Ishikawa (cell line): ENCODE data around the gene COPA.

Experiments used
- CEBPB ChIP-seq: IDR thresholded peaks from 2 replicates; pipeline ENCODE4 v1.6.1; 2012
- CREB1 ChIP-seq: IDR thresholded peaks from 2 replicates; pipeline ENCODE4 v1.6.1; 2012; ENCODE audit warnings: low read depth
- EGR1 ChIP-seq: IDR thresholded peaks from 2 replicates; pipeline ENCODE4 v1.6.1; 2012
- EP300 ChIP-seq: IDR thresholded peaks from 2 replicates; pipeline ENCODE4 v1.6.1; 2012; ENCODE audit warnings: borderline replicate concordance
- MAX ChIP-seq: IDR thresholded peaks from 2 replicates; pipeline ENCODE4 v1.6.1; 2012
- NFIC ChIP-seq: IDR thresholded peaks from 2 replicates; pipeline ENCODE4 v1.6.1; 2012
- RAD21 ChIP-seq: IDR thresholded peaks from 2 replicates; pipeline ENCODE4 v1.6.1; 2012; ENCODE audit warnings: low read depth
- REST ChIP-seq: IDR thresholded peaks from 2 replicates; pipeline ENCODE4 v1.6.1; 2012; ENCODE audit warnings: low read depth, mild to moderate bottlenecking
- TAF1 ChIP-seq: IDR thresholded peaks from 2 replicates; pipeline ENCODE4 v1.6.1; 2012; ENCODE audit warnings: low read depth, mild to moderate bottlenecking
- TCF12 ChIP-seq: IDR thresholded peaks from 2 replicates; pipeline ENCODE4 v1.6.1; 2012; ENCODE audit warnings: low read depth
- YY1 ChIP-seq: IDR thresholded peaks from 2 replicates; pipeline ENCODE4 v1.6.1; 2012; ENCODE audit warnings: low read depth
- TF ChIP-seq, protein P1 (sequence below): IDR thresholded peaks from 2 replicates; pipeline ENCODE4 v1.6.1; 2012

DNA sequence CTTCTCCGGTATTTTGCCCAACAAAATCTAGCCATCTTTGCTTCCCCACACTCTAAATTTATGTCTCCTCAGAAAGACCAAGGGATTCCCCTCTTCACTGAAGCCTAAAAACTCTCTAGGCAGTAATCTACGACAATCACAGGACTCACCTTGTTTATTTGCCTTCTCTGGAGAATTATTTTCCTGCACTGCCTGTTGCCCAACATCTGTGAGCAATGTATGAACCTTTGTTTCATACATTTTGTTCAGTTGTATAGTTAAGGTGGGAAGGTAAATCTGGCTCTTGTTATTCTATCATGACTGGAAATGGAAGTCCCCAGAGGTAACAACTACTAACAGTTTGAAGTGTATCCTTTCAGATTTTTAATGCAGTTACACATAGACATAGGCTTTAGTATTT is 2.2 kb downstream of the COPA start:
- TF ChIP-seq EP300 = no peak
- no peak for TF ChIP-seq CEBPB
- TF ChIP-seq TAF1 = no peak
- TF ChIP-seq MAX = no peak
- TF ChIP-seq RAD21 = no peak
- TF ChIP-seq REST = no peak
- TF ChIP-seq YY1 = no peak
- no peak for TF ChIP-seq CREB1
- TF ChIP-seq, protein P1, sequence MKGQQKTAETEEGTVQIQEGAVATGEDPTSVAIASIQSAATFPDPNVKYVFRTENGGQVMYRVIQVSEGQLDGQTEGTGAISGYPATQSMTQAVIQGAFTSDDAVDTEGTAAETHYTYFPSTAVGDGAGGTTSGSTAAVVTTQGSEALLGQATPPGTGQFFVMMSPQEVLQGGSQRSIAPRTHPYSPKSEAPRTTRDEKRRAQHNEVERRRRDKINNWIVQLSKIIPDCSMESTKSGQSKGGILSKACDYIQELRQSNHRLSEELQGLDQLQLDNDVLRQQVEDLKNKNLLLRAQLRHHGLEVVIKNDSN = no peak
- TF ChIP-seq TCF12 = no peak
- no peak for TF ChIP-seq NFIC
- no peak for TF ChIP-seq EGR1
